ELR (cell line): Measurements from ENCODE around the gene LYSMD3.

Experiments used
- DNase-seq: peaks from one replicate; pipeline ENCODE4 v3.0.0-alpha.2; 2015; ENCODE audit warnings: low read depth

Gene LYSMD3

GRCh38 chr5:90547072-90547536 is 17.7 kb upstream of the LYSMD3 start:
- DNase-seq: no peak

- no peak for DNase-seq
These were observed 16.9 kb upstream of the LYSMD3 start for GRCh38 chr5:90546216-90546837.

GRCh38 chr5:90545511-90545910 is 16.1 kb upstream of the LYSMD3 start:
- DNase-seq: no peak

- DNase-seq: no peak
These were observed 13.6 kb upstream of the LYSMD3 start for GRCh38 chr5:90542827-90543519.

GRCh38 chr5:90534922-90535321 is 5.5 kb upstream of the LYSMD3 start:
- no peak for DNase-seq

- no peak for DNase-seq
These were observed 4.4 kb upstream of the LYSMD3 start for GRCh38 chr5:90533794-90534193.

GRCh38 chr5:90530736-90531487 is 1.5 kb upstream of the LYSMD3 start:
- DNase-seq: no peak

GRCh38 chr5:90529939-90530677 is 724 bp upstream of the LYSMD3 start:
- DNase-seq: peak; percentile 86

- DNase-seq: peak; percentile 33
These were observed 687 bp downstream of the LYSMD3 start for GRCh38 chr5:90528601-90529193.

- DNase-seq: no peak
These were observed 10.3 kb downstream of the LYSMD3 start for GRCh38 chr5:90519081-90519480.

GRCh38 chr5:90518661-90519060 is 10.7 kb downstream of the LYSMD3 start:
- DNase-seq: peak; percentile 68

- no peak for DNase-seq
These were observed 14.9 kb downstream of the LYSMD3 start for GRCh38 chr5:90514520-90514919.

GRCh38 chr5:90510438-90510837 is 18.9 kb downstream of the LYSMD3 start:
- DNase-seq: no peak

- no peak for DNase-seq
These were observed 23.2 kb downstream of the LYSMD3 start for GRCh38 chr5:90506221-90506620.

- DNase-seq: peak; percentile 10
These were observed 24.6 kb downstream of the LYSMD3 start for GRCh38 chr5:90504743-90505142.

GRCh38 chr5:90503596-90503995 is 25.8 kb downstream of the LYSMD3 start:
- peak; percentile 59 for DNase-seq

GRCh38 chr5:90495146-90495545 is 34.2 kb downstream of the LYSMD3 start:
- DNase-seq: no peak

GRCh38 chr5:90494043-90494442 is 35.3 kb downstream of the LYSMD3 start:
- DNase-seq: no peak

GRCh38 chr5:90488791-90489190 is 40.6 kb downstream of the LYSMD3 start:
- peak; percentile 76 for DNase-seq

- DNase-seq: no peak
These were observed 44.8 kb downstream of the LYSMD3 start for GRCh38 chr5:90484540-90484939.

GRCh38 chr5:90483206-90483605 is 46.2 kb downstream of the LYSMD3 start:
- DNase-seq: peak; percentile 71

- no peak for DNase-seq
These were observed 48.7 kb downstream of the LYSMD3 start for GRCh38 chr5:90480699-90481098.
